KMS-11 (cell line): ENCODE results near the gene RUNX3.

Experiments
- H2AFZ ChIP-seq: fragments of 200-600 bp; sonication (generic); 2 replicates; pipeline ENCODE4 v1.6.1; 2016; ENCODE audit warnings: antibody characterized with exemption, mixed run types, low read depth
- H3K27ac ChIP-seq: fragments of 200-600 bp; sonication (generic); 2 replicates; pipeline ENCODE4 v1.6.1; 2016; ENCODE audit warnings: mild to moderate bottlenecking, mixed run types
- H3K27me3 ChIP-seq: fragments of 200-600 bp; sonication (generic); 2 replicates; pipeline ENCODE4 v1.6.1; 2017; ENCODE audit warnings: mild to moderate bottlenecking, low read depth, mixed run types, moderate library complexity; ENCODE audit not compliant: insufficient read depth
- H3K36me3 ChIP-seq: fragments of 200-600 bp; sonication (generic); 2 replicates; pipeline ENCODE4 v1.6.1; 2017; ENCODE audit warnings: mild to moderate bottlenecking, mixed run types; ENCODE audit not compliant: insufficient read depth
- H3K4me1 ChIP-seq: fragments of 200-600 bp; sonication (generic); 2 replicates; pipeline ENCODE4 v1.6.1; 2016; ENCODE audit warnings: mild to moderate bottlenecking, low read depth, mixed run types; ENCODE audit not compliant: poor library complexity, severe bottlenecking
- H3K4me2 ChIP-seq: fragments of 200-600 bp; sonication (generic); 2 replicates; pipeline ENCODE4 v1.7.0; 2016; ENCODE audit warnings: mild to moderate bottlenecking, mixed run types
- H3K4me3 ChIP-seq: fragments of 200-600 bp; sonication (generic); IDR thresholded peaks from 2 replicates; pipeline ENCODE4 v1.6.1; 2017; ENCODE audit warnings: low read depth, low read length, mixed read lengths; ENCODE audit not compliant: insufficient read depth
- H3K79me2 ChIP-seq: fragments of 200-600 bp; sonication (generic); 2 replicates; pipeline ENCODE4 v1.6.1; 2016; ENCODE audit warnings: low read depth, mixed run types; ENCODE audit not compliant: insufficient read depth
- H3K9ac ChIP-seq: fragments of 200-600 bp; sonication (generic); 2 replicates; pipeline ENCODE4 v1.6.1; 2016; ENCODE audit warnings: mild to moderate bottlenecking, mixed run types
- H4K20me1 ChIP-seq: fragments of 200-600 bp; sonication (generic); 2 replicates; pipeline ENCODE4 v1.6.1; 2016; ENCODE audit warnings: mild to moderate bottlenecking, mixed run types; ENCODE audit not compliant: insufficient read depth
- CTCF ChIP-seq: fragments of 200-600 bp; sonication (generic); conservative IDR thresholded peaks from 2 replicates; pipeline ENCODE4 v1.6.1; 2017; ENCODE audit warnings: low read depth, mild to moderate bottlenecking, antibody characterized with exemption, low read length, moderate library complexity, mixed read lengths

RUNX3 gene

DNA sequence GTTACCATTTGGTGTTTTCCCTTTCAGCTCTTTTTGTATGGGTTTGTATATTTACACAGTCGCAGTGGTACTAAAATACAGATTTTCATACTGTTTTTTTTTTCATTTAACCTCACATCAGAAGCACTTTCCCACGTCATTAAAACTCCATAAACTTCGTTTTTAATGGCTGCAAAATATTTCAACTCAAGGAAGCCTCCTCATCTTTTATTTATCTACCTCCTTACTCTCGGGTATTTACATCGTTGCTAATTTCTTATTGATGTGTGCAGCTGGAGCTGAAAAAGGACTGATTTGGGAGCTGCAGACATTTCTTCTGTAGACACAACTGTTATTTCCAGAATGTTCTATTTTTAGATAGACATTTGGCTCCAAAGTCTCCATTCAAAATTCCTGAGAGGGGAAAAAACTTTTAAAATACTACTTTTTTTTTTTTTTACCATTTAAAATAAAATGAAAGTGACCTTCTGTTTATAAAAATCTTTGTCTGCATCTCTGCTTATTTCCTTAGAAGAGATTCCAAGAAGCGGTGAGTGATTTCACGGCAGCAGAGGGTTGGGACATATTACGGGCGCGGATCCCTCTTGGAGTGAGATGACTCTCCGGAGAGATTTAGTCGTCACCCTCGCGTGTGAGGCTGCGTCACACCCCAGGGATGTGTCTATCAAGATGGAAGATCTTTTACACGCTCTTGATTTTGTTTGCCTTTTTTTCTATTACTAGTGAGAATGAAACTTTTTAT is 10.1 kb downstream of the RUNX3 start:
- Histone ChIP-seq H3K79me2 (peaks cover 90% of the 10 kb centered on the region), H4K20me1 (peaks cover 6% of the 10 kb centered on the region; the same call in 1 of the 2 replicates), H3K27me3 (no peaks in the 10 kb centered on the region), H3K27ac (no peak overlapping the region), H3K4me3 (no peak overlapping the region), H3K9ac (no peak overlapping the region), H3K36me3 (peaks cover 9% of the 10 kb centered on the region; the same call in 1 of the 2 replicates), H2AFZ (no peak overlapping the region), H3K4me2 (no peak overlapping the region), H3K4me1 (peaks cover 52% of the 10 kb centered on the region)
- no peak for TF ChIP-seq CTCF

DNA sequence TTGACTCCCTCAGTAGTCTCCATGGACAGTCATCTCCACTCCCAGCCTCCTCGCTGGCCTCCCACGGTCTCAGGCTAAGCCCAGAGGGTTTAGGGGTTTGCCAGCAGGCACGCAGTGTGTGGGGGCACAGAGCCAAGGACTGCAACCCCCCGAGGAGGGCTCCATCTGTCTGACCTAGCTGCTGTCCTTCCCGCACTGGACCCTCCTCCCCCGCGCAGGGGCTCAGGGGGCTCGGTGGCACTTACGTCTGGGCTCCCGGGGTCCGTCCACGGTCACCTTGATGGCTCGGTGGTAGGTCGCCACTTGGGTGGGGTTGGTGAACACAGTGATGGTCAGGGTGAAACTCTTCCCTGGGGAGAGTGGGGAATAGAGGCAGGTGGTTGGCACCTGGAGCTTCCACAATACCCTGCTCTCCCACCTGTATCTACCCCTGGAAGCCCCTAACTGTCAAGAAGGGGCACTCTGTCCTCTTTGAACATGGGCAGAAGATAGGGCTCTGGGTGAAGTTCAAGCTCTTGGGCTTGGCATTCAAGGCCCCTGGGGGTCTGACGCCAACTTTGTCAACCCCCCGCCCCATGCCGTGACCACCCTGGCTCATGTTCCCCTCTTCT is 11.0 kb downstream of the RUNX3 start:
- Histone ChIP-seq H3K79me2 (peaks cover 86% of the 10 kb centered on the region), H4K20me1 (peaks cover 6% of the 10 kb centered on the region; the same call in 1 of the 2 replicates)

DNA sequence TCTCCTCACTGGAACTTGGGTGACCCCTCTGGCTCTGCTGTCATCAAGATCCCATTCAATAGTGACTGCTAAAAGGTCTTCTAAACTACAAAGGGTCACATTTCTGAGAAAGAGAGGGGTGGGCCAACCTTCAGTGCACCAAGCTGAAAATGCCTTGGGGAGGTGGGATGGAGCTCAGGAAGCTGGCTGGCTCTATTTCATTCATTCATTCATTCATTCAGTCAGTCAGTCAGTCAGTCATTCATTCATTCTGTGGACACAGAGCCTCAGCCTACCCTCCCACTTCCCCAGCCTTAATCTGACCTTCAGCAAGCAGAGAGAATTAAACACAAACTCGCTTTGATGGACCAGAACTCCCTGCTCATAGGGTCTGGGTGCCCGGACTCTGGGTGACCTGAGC is 11.7 kb downstream of the RUNX3 start:
- Histone ChIP-seq H3K4me2 (no peak overlapping the region), H4K20me1 (peaks cover 6% of the 10 kb centered on the region; the same call in 1 of the 2 replicates), H3K4me1 (peaks cover 36% of the 10 kb centered on the region), H3K79me2 (peaks cover 79% of the 10 kb centered on the region), H3K36me3 (peaks cover 9% of the 10 kb centered on the region; the same call in 1 of the 2 replicates), H3K27ac (no peak overlapping the region), H3K9ac (no peak overlapping the region), H3K27me3 (no peaks in the 10 kb centered on the region), H2AFZ (no peak overlapping the region), H3K4me3 (no peak overlapping the region)
- no peak for TF ChIP-seq CTCF

More for the DNA sequence above, 11.0 kb downstream of the RUNX3 start:
- no peak overlapping the region for H2AFZ ChIP-seq
- no peak overlapping the region for H3K4me2 ChIP-seq
- H3K4me1 ChIP-seq = peaks cover 43% of the 10 kb centered on the region
- no peak overlapping the region for H3K27ac ChIP-seq
- peaks cover 9% of the 10 kb centered on the region; the same call in 1 of the 2 replicates for H3K36me3 ChIP-seq
- no peak overlapping the region for H3K4me3 ChIP-seq
- H3K9ac ChIP-seq = no peak overlapping the region
- no peaks in the 10 kb centered on the region for H3K27me3 ChIP-seq
- no peak for TF ChIP-seq CTCF

DNA sequence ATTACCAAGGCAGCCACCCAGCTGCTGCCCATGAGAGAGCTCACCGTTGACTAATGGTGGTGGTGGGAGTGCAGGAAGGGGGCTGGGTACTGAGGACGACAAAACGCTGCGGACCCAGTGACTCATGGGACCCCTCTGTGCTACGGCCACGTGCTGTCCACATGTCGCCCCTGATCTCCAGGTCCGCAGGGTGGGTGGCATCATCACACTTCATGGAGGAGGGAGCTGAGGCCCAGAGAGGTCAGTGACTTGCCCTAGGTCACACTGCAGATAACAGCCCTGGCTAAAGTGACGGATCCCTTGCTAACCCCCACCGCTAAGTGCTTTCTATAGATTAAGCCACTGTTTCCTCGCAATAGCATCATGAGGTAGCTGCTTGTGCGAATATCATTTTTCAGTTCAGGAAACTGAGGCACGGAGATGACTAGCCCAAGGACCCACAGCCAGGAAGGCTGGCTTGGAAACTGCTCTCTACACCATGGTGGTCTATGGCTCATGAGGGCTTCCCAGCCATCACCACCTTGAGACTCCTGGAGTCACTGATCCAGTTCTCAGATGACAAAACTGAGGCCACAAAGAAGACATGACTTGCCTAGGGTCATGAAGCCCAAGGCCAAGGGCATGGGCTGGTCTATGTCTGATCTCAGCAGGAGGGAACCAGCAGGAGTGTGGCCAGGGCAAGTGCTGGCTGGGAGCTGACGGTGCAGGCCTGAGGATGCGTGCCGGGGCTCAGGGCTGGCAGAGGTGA is 12.6 kb downstream of the RUNX3 start:
- H4K20me1 ChIP-seq = peaks cover 6% of the 10 kb centered on the region; the same call in 1 of the 2 replicates
- peaks cover 27% of the 10 kb centered on the region for H3K4me1 ChIP-seq
- H3K9ac ChIP-seq = no peak overlapping the region
- H3K4me3 ChIP-seq = no peak overlapping the region
- H3K4me2 ChIP-seq = no peak overlapping the region
- H3K27ac ChIP-seq = no peak overlapping the region
- peaks cover 70% of the 10 kb centered on the region for H3K79me2 ChIP-seq
- peaks cover 9% of the 10 kb centered on the region; the same call in 1 of the 2 replicates for H3K36me3 ChIP-seq
- TF ChIP-seq CTCF = no peak
- H3K27me3 ChIP-seq = no peaks in the 10 kb centered on the region
- H2AFZ ChIP-seq = no peak overlapping the region
